WI38 (cell line): ENCODE data around the gene SLC25A10.

Experiments
- H3K4me3 ChIP-seq: 2 replicates; pipeline ENCODE4 v1.5.1; 2011; ENCODE audit warnings: low read depth, mild to moderate bottlenecking, control low read depth, low read length
- CTCF ChIP-seq: IDR thresholded peaks from 2 replicates; pipeline ENCODE4 v1.5.1; 2012; ENCODE audit warnings: low read depth, mild to moderate bottlenecking, control low read depth, low read length

SLC25A10 gene

DNA sequence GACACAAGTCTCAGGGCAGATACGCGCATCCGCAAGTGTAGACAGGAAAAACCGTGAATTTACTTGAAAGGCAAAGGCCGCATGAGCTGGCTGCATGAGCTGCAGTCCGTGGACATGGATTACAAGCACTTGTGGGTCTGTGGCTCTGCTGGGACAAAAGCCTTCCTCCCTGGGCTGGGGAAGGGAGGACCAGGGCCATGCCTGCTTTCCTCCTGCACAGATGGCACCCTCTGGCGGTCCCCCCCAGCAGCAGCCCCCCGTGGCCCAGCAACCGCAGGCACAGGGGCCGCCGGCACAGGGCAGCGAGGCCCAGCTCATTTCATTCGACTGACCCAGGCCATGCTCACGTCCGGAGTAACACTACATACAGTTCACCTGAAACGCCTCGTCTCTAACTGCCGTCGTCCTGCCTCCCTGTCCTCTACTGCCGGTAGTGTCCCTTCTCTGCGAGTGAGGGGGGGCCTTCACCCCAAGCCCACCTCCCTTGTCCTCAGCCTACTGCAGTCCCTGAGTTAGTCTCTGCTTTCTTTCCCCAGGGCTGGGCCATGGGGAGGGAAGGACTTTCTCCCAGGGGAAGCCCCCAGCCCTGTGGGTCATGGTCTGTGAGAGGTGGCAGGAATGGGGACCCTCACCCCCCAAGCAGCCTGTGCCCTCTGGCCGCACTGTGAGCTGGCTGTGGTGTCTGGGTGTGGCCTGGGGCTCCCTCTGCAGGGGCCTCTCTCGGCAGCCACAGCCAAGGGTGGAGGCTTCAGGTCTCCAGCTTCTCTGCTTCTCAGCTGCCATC is 10.6 kb upstream of the SLC25A10 start:
- peak overlapping the region; percentile 93 for H3K4me3 ChIP-seq
- no peak for TF ChIP-seq CTCF

- H3K4me3 ChIP-seq, result peak within 1 kb of the TSS; percentile 93
- TF ChIP-seq CTCF, result no peak
Observed at GRCh38 chr17:81702934-81703746, 8.9 kb upstream of the SLC25A10 start, which contains the start of gene MRPL12. Gene MRPL12 (plus strand): TSS chr17:81703367. CDS start chr17:81703502, 135 bp downstream.

- no peak for TF ChIP-seq CTCF
- peak overlapping the region; percentile 93 for H3K4me3 ChIP-seq
Observed at GRCh38 chr17:81703747-81704654, 8.1 kb upstream of the SLC25A10 start.

- no peak overlapping the region for H3K4me3 ChIP-seq
- TF ChIP-seq CTCF, result no peak
Observed at GRCh38 chr17:81705518-81706231, 6.4 kb upstream of the SLC25A10 start.

- no peak overlapping the region for H3K4me3 ChIP-seq
- no peak for TF ChIP-seq CTCF
Observed at GRCh38 chr17:81706232-81706611, 5.9 kb upstream of the SLC25A10 start.

DNA sequence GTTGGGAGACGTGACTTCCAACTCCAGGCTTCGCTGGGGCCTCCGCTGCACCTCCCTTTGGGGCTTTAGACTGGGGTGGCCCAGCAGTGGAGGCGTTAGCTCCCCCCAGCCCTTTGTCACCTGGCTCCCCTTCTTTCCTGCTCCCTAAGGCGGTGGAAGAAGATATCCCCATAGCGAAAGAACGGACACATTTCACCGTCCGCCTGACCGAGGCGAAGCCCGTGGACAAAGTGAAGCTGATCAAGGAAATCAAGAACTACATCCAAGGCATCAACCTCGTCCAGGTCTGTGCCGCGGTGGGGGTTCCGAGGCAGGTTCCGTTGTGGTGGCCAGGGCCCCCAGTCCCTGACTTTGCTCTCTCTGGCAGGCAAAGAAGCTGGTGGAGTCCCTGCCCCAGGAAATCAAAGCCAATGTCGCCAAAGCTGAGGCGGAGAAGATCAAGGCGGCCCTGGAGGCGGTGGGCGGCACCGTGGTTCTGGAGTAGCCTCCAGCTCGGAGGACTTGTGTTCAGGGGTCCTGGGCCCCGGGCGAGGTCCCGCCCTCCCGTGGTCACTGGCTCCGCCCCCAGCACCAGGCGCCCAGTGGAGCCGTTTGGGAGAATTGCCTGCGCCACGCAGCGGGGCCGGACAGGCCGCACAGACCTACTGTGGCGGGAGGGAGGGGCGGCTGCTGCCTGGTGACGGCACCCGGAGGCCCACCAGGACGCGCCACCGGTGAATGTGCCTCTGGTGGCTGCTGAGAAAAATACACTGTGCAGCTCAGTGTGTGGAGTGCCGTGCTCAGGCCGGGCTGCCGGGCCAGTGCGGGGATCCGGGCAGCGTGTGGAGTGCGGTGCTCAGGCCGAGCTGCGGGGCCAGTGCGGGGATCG is 5.1 kb upstream of the SLC25A10 start:
- H3K4me3 ChIP-seq, result no peak overlapping the region
- TF ChIP-seq CTCF, result no peak
